HG03280 (cell line): ENCODE measurements around the gene MAG.

Experiments
- ATAC-seq: cut with Tn5 transposase; IDR thresholded peaks from one replicate; pipeline ENCODE4 v1.9.1; 2021; ENCODE audit warnings: mild to moderate bottlenecking, moderate library complexity; ENCODE audit not compliant: unreplicated experiment

MAG gene

GRCh38 chr19:35315883-35316282, 23.9 kb downstream of the MAG start:
- ATAC-seq, result no peak

DNA sequence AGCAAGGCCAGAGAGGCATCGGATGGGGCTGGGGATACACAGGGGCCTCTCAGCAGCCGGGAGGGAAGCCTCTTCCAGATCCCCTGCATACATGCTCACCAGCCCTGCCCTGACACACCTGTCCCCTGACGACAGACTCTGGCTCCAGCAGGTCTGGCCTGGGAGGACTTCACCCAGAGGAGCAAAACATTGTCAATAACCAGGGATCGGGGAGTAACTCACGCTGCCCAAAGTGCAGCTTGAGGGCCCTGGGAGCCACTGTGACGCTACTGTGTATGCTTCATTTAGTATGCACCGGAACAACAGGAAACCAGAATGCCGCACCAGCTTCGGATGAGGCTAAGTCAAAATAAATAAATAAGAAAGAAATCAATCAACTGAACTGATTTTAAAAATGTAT, 24.6 kb downstream of the MAG start:
- no peak for ATAC-seq

- ATAC-seq, result no peak
Measured at GRCh38 chr19:35317464-35318043, 25.6 kb downstream of the MAG start.

GRCh38 chr19:35318679-35319448, 26.9 kb downstream of the MAG start:
- no peak for ATAC-seq

- ATAC-seq, result no peak
Measured at GRCh38 chr19:35320065-35320713, 28.2 kb downstream of the MAG start.

DNA sequence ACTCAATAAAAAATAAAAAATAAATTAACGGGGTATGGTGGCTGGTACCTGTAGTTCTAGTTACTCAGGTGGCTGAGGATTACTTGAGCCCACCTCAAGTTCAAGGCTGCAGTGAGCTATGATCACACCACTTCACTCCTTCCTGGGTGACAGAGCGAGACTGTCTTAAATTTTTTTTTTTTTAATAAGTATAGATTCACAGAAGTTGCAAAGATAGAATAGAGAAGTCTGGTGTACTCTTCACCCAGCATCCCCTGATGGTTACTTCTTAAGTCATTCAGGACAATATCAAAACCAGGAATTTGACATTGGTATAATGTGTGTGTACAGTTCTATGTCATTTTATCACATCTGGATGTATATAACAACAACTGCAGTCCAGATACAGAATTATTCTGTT, 29.3 kb downstream of the MAG start:
- no peak for ATAC-seq

GRCh38 chr19:35322014-35322413, 30.1 kb downstream of the MAG start:
- ATAC-seq, result no peak

DNA sequence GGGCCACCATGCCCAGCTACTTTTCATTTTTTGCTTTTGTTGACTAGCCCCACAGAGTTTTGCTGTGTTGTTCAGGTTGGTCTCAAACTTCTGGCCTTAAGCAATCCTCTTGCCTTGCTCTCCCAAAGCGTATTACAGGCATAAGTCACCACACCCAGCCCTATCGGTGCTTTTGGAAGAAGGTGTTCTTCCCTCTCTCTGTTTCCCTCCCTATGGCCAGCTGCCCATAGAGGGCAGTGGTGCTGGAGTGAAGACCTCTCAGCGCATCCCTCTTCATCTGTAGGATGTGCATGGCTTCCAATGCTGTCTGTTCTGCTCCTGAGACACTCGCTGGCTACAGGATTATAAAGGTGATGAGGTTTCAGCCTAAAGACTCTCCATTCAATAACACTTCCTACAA, 35.7 kb downstream of the MAG start:
- ATAC-seq, result no peak

GRCh38 chr19:35328851-35329285, 36.9 kb downstream of the MAG start, which contains the start of gene CD22:
Gene CD22 (plus strand): TSS chr19:35329187. CDS start chr19:35332041, 2,854 bp downstream.
- no peak for ATAC-seq

DNA sequence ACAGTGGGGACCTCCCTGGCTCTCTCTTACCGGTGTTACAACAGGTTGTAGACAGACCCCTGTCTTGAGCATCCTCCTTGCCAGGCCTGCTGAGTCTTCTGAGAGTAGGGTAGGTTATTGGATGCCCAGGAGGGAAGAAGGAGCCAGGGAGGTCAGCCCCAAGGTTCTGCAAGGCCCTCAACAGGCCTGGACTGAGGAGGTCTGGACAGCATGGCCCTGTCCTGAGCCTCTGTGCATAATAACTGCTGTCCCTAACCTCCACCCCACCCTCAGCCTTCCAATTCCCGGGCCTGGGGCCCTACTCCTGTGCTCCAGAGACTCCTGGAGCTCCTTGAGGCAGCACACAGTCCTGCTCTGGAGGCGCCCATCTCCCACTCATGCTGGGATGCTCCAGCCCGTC, 37.4 kb downstream of the MAG start:
- no peak for ATAC-seq

DNA sequence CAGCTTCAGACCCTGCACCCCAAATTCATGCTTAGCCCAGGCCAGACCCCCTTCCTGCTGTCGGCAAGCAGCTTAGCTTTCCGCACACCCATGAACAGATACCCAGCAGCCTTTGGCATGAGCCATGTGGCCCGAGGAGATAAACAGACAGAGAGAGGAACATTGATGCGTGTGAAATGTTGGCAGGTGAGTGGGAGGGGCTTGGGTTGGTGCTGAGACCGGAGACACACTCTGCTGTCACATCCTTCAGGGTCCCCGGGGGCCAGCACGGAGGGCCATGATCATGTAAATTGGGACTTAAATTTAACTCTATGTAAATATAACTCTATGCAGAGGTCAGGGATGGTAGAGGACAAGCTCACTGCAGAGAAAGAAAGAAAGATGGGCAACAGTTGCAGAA, 38.5 kb downstream of the MAG start:
- peak; percentile 52 for ATAC-seq

DNA sequence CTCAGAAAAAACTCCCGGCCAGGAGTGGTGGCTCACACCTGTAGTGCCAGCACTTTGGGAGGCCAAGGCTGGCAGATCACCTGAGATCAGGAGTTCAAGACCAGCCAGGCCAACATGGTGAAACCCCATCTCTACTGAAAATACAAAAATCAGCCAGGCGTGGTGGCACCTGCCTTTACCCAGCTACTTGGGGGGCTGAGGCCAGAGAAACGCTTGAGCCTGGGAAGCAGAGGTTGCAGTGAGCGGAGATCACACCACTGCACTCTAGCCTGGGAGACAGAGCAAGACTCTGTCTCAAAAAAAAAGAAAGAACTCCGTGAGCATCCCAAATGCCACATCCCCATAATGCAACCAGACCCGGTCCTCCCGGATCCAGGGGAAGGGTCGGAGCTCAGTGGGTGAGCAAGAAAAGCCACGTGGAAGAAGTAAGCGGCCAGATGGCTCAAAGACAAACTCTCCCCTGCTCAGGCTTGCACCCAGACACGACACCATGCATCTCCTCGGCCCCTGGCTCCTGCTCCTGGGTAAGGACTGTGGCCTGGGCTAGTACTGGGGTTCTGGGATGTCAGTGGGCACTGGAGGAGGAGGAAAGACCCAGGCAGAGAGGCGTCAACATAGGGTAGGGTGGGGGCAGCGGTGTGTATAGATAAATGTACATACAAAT, 39.7 kb downstream of the MAG start:
- no peak for ATAC-seq

DNA sequence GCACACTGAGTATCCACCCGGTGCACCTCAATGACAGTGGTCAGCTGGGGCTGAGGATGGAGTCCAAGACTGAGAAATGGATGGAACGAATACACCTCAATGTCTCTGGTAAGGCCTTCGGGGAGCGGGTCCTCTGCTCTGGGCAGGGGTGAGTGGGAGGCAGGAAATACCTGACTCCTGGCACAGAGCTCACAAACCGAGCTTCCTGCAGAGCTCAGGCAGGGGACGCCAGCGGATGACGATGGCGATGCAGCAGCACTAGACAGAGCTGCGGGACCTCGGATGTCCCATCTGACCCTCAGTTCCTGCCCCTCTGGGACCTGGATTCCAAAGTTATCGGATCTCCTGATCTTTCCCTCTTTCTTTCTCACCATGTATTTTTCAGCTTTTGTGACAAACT, 40.9 kb downstream of the MAG start:
- ATAC-seq, result no peak

- ATAC-seq, result no peak
Measured at GRCh38 chr19:35334144-35334753, 42.3 kb downstream of the MAG start.

DNA sequence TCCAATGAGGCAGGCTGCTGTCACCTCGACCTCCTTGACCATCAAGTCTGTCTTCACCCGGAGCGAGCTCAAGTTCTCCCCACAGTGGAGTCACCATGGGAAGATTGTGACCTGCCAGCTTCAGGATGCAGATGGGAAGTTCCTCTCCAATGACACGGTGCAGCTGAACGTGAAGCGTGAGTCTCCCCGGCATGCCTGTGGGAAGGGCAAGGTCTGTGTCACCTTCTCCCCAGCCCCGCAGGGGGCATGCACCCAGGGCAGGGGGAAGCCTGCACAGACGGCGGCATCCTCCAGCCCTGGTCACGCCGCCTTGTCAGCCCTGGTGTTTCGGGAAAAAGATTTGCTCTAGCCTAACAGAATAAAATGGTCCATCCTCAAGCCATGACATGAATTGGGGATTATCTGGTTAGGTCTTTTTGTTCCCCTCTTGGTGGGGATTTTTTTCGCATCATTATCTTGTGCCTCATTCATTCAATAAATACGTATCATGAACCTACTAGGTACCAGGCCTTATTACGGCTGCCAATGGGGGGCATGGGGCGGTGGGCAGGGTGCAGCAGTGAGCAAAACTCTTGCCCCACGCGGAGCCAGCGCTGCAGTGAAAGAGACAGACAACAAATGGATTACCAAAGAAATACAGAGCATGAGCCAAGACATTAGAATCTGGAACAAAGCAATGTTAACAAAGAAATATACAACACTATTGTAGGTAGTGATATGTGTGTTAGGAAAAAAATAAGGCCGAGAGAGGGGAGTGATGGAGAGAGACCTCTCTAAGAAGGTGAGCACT, 44.4 kb downstream of the MAG start:
- no peak for ATAC-seq

- ATAC-seq, result no peak
Measured at GRCh38 chr19:35337097-35337983, 45.4 kb downstream of the MAG start.

GRCh38 chr19:35337984-35338296, 46.0 kb downstream of the MAG start:
- no peak for ATAC-seq

GRCh38 chr19:35340431-35340830, 48.5 kb downstream of the MAG start:
- no peak for ATAC-seq

GRCh38 chr19:35341006-35341405, 49.0 kb downstream of the MAG start:
- no peak for ATAC-seq
